Measurements from ENCODE around the gene MAPRE2. TPM values are rescaled to one million over a fixed set of nuclear protein-coding genes. Genes with fewer than 3 reads are reported as not detected.
A peak's percentile ranks its signal among the peaks of the same experiment; 100 is the strongest.

MAPRE2 gene
- total RNA-seq, 1 experiment from 2014 or later = 2.8 TPM

- H3K79me2 ChIP-seq (ENCODE audit: low read length) = no peaks in the 10 kb centered on the region
- no TSS peak for BruUV-seq (replicated peaks)
- H3K27me3 ChIP-seq (ENCODE audit: low read length) = no peaks in the 10 kb centered on the region
- no peaks in the 10 kb centered on the region for H3K9me2 ChIP-seq (replicated peaks; ENCODE audit: low read length)
- peak overlapping the region; percentile 4; the same call in 1 of the 2 replicates for H3K4me2 ChIP-seq (ENCODE audit: low read length)
- ATAC-seq (peak; percentile 71), DNase-seq (peak; percentile 15)
- H3K9me3 ChIP-seq (ENCODE audit: low read length) = no peaks in the 10 kb centered on the region
- H4K20me1 ChIP-seq (ENCODE audit: low read length) = no peaks in the 10 kb centered on the region
- POLR2A ChIA-PET (ENCODE audit: unreplicated experiment) = no interaction called here
- no peaks in the 10 kb centered on the region for H3K36me3 ChIP-seq (ENCODE audit: low read depth, low read length)
- TF ChIP-seq EZH2 (IDR thresholded peaks at IDR 0.05; ENCODE audit: low read length, unreplicated experiment) = no peak
- TF ChIP-seq CTCF (conservative IDR thresholded peaks at IDR 0.05; ENCODE audit: low read depth, low read length) = no peak
- TF ChIP-seq EZH2phosphoT487 (IDR thresholded peaks at IDR 0.05; ENCODE audit: borderline replicate concordance, low read length) = no peak
- peaks cover 8% of the 10 kb centered on the region; the same call in 1 of the 2 replicates for H3K4me1 ChIP-seq (ENCODE audit: insufficient read depth, low read length)
- CTCF ChIA-PET = no interaction called here
- H3K9ac ChIP-seq (ENCODE audit: low read length) = 0 out of 2 replicates have a peak overlapping the region, but pooled peaks have one; percentile 29
- H2AFZ ChIP-seq (ENCODE audit: low read length) = no peak overlapping the region
- H3K27ac ChIP-seq (ENCODE audit: low read length) = peak overlapping the region; percentile 69
- intact Hi-C loops (cut with micrococcal nuclease) = no loop called here
- H3K4me3 ChIP-seq (ENCODE audit: low read length) = no peak overlapping the region
- no peaks in the 10 kb centered on the region for H3F3A ChIP-seq (ENCODE audit: low read length, unreplicated experiment)
Observed at GRCh38 chr18:35073186-35074105, 32.2 kb downstream of the MAPRE2 start.

- ATAC-seq (no peak), DNase-seq (no peak)
- ChIA-PET CTCF (no interaction called here), POLR2A (ENCODE audit: unreplicated experiment) (no interaction called here)
- Histone ChIP-seq H3K36me3 (ENCODE audit: low read depth, low read length) (no peaks in the 10 kb centered on the region), H3K4me3 (ENCODE audit: low read length) (no peak overlapping the region), H3K27me3 (ENCODE audit: low read length) (no peaks in the 10 kb centered on the region), H3K4me2 (ENCODE audit: low read length) (no peak overlapping the region), H3K4me1 (ENCODE audit: insufficient read depth, low read length) (peaks cover 8% of the 10 kb centered on the region; the same call in 1 of the 2 replicates), H3K9me3 (ENCODE audit: low read length) (no peaks in the 10 kb centered on the region), H3K9me2 (replicated peaks; ENCODE audit: low read length) (no peaks in the 10 kb centered on the region), H3F3A (ENCODE audit: low read length, unreplicated experiment) (no peaks in the 10 kb centered on the region), H2AFZ (ENCODE audit: low read length) (no peak overlapping the region), H3K79me2 (ENCODE audit: low read length) (no peaks in the 10 kb centered on the region), H3K27ac (ENCODE audit: low read length) (no peak overlapping the region), H4K20me1 (ENCODE audit: low read length) (no peaks in the 10 kb centered on the region), H3K9ac (ENCODE audit: low read length) (no peak overlapping the region)
- no TSS peak for BruUV-seq (replicated peaks)
- no peak for TF ChIP-seq CTCF (conservative IDR thresholded peaks at IDR 0.05; ENCODE audit: low read depth, low read length)
- intact Hi-C loops (cut with micrococcal nuclease) = no loop called here
Observed at GRCh38 chr18:35074581-35074980, 33.4 kb downstream of the MAPRE2 start.

- H3K9me3 ChIP-seq (ENCODE audit: low read length) = no peaks in the 10 kb centered on the region
- H2AFZ ChIP-seq (ENCODE audit: low read length) = no peak overlapping the region
- H3K4me3 ChIP-seq (ENCODE audit: low read length) = no peak overlapping the region
- CTCF ChIA-PET = no interaction called here
- no peak overlapping the region for H3K27ac ChIP-seq (ENCODE audit: low read length)
- H3K36me3 ChIP-seq (ENCODE audit: low read depth, low read length) = no peaks in the 10 kb centered on the region
- ATAC-seq (no peak), DNase-seq (no peak)
- no TSS peak for BruUV-seq (replicated peaks)
- peaks cover 8% of the 10 kb centered on the region; the same call in 1 of the 2 replicates for H3K4me1 ChIP-seq (ENCODE audit: insufficient read depth, low read length)
- H3K9me2 ChIP-seq (replicated peaks; ENCODE audit: low read length) = no peaks in the 10 kb centered on the region
- POLR2A ChIA-PET (ENCODE audit: unreplicated experiment) = no interaction called here
- H3K79me2 ChIP-seq (ENCODE audit: low read length) = no peaks in the 10 kb centered on the region
- H3K27me3 ChIP-seq (ENCODE audit: low read length) = no peaks in the 10 kb centered on the region
- H3K4me2 ChIP-seq (ENCODE audit: low read length) = no peak overlapping the region
- H3F3A ChIP-seq (ENCODE audit: low read length, unreplicated experiment) = no peaks in the 10 kb centered on the region
- H4K20me1 ChIP-seq (ENCODE audit: low read length) = no peaks in the 10 kb centered on the region
- no peak overlapping the region for H3K9ac ChIP-seq (ENCODE audit: low read length)
- TF ChIP-seq CTCF (conservative IDR thresholded peaks at IDR 0.05; ENCODE audit: low read depth, low read length) (no peak), EZH2 (IDR thresholded peaks at IDR 0.05; ENCODE audit: low read length, unreplicated experiment) (no peak)
- intact Hi-C loops (cut with micrococcal nuclease) = no loop called here
Observed at GRCh38 chr18:35075132-35075531, 33.9 kb downstream of the MAPRE2 start.
